ENCODE results near the gene ASB13. TPM values are rescaled to one million over a fixed set of nuclear protein-coding genes. Genes with fewer than 3 reads are reported as not detected.

The ASB13 gene
- total and polyA plus RNA-seq, 8 donors: 8.7 to 22.2 (median 11.8) TPM

DNA sequence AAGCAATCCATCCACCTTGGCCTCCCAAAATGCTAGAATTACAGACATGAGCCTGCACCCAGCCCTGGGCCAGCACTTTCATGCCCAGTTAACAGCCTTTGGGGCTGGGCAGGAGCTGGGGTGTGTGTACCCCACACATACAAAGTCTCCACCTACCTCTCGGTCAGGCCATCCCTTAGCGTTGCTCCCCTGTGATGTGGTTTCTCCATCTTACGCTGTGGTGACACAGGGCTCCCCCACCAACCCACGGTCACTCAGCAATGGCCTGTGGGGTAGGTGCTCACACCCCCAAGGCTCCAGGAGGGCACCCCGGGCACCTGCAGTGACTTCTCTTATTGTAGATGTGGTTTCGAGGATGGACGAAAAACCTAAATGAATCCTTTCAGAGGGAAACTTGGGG lies 58.8 kb downstream of the ASB13 start:
- no peak for ATAC-seq
- Histone ChIP-seq H3K27me3 (no peaks in the 10 kb centered on the region), H3K9me3 (no peaks in the 10 kb centered on the region), H3K36me3 (no peaks in the 10 kb centered on the region), H3K27ac (no peak overlapping the region), H3K4me1 (peaks cover 0 to 9% (median 0%) of the 10 kb centered on the region in 3 donors), H3K4me3 (no peak overlapping the region)
- no peak for FAIRE-seq
- TF ChIP-seq, protein P1, sequence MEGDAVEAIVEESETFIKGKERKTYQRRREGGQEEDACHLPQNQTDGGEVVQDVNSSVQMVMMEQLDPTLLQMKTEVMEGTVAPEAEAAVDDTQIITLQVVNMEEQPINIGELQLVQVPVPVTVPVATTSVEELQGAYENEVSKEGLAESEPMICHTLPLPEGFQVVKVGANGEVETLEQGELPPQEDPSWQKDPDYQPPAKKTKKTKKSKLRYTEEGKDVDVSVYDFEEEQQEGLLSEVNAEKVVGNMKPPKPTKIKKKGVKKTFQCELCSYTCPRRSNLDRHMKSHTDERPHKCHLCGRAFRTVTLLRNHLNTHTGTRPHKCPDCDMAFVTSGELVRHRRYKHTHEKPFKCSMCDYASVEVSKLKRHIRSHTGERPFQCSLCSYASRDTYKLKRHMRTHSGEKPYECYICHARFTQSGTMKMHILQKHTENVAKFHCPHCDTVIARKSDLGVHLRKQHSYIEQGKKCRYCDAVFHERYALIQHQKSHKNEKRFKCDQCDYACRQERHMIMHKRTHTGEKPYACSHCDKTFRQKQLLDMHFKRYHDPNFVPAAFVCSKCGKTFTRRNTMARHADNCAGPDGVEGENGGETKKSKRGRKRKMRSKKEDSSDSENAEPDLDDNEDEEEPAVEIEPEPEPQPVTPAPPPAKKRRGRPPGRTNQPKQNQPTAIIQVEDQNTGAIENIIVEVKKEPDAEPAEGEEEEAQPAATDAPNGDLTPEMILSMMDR (IDR thresholded peaks at IDR 0.05): no peak
- 92 to 95% methylated on average over 7 of the region's 7 CpGs for WGBS, 2 donors
- intact Hi-C loops (cut with DNase I): loop anchor here in 1 of 3 donors (10.0 kb wide), 1 partner anchor 143 kb away; no protein-coding TSS in a partner anchor
- DNase-seq: no peak

DNA sequence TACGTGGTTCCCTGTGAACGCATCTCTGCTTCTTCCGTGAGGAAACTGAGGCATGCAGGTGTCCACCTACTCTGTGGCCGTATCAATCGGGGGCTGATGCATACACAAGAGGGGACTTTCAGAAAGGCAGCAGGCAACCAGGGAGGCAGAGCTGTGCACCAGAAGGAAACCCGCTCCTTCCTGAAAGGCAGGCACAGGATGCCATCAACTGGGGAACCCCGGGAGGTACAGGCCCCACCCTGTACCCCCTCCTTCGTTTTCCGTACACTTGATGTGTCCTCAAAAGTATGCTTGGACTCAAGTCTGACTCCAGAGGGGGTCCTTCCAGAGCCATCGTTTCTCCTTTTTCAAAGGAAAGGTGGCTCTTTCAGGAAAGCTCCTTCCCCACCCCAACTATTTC lies 59.5 kb downstream of the ASB13 start:
- H3K9me3 ChIP-seq: no peaks in the 10 kb centered on the region
- no peaks in the 10 kb centered on the region for H3K36me3 ChIP-seq
- intact Hi-C loops (cut with DNase I): loop anchor here in 1 of 3 donors (10.0 kb wide), 1 partner anchor 142 kb away; no protein-coding TSS in a partner anchor
- no peak overlapping the region for H3K4me3 ChIP-seq
- no peak for DNase-seq
- no peak overlapping the region for H3K27ac ChIP-seq
- H3K4me1 ChIP-seq: peaks cover 0 to 9% (median 0%) of the 10 kb centered on the region in 3 donors
- WGBS, 2 donors: 68 to 71% methylated on average over 10 of the region's 10 CpGs
- H3K27me3 ChIP-seq: no peaks in the 10 kb centered on the region
- no peak for FAIRE-seq
- no peak for ATAC-seq
- TF ChIP-seq, protein P1 (IDR thresholded peaks at IDR 0.05): no peak

- TF ChIP-seq, protein P1 (IDR thresholded peaks at IDR 0.05): no peak
- 90 to 91% methylated on average over 8 of the region's 8 CpGs for WGBS, 2 donors
- intact Hi-C loops (cut with DNase I): loop anchor here in 1 of 3 donors (10.0 kb wide), 1 partner anchor 142 kb away; no protein-coding TSS in a partner anchor
- no peak overlapping the region for H3K27ac ChIP-seq
- no peak overlapping the region for H3K4me3 ChIP-seq
- no peaks in the 10 kb centered on the region for H3K27me3 ChIP-seq
- peaks cover 0 to 9% (median 0%) of the 10 kb centered on the region in 3 donors for H3K4me1 ChIP-seq
- no peaks in the 10 kb centered on the region for H3K36me3 ChIP-seq
- no peak for DNase-seq
- H3K9me3 ChIP-seq: no peaks in the 10 kb centered on the region
- FAIRE-seq: no peak
- ATAC-seq: no peak
Observed at GRCh38 chr10:5606321-5606720, 60.1 kb downstream of the ASB13 start.

- H3K4me3 ChIP-seq: no peak overlapping the region
- DNase-seq (no peak), ATAC-seq (no peak), FAIRE-seq (no peak)
- peaks cover 0 to 2% (median 0%) of the 10 kb centered on the region in 3 donors for H3K4me1 ChIP-seq
- TF ChIP-seq, protein P1 (IDR thresholded peaks at IDR 0.05): no peak
- 86 to 93% methylated on average over 7 of the region's 7 CpGs for WGBS, 2 donors
- no peaks in the 10 kb centered on the region for H3K9me3 ChIP-seq
- intact Hi-C loops (cut with DNase I): loop anchor here in 1 of 3 donors (10.0 kb wide), 1 partner anchor 140 kb away; no protein-coding TSS in a partner anchor
- H3K27ac ChIP-seq: no peak overlapping the region
- no peaks in the 10 kb centered on the region for H3K27me3 ChIP-seq
- H3K36me3 ChIP-seq: no peaks in the 10 kb centered on the region
Observed at GRCh38 chr10:5604961-5605360, 61.4 kb downstream of the ASB13 start.

GRCh38 chr10:5604236-5604925 lies 62.0 kb downstream of the ASB13 start:
- Histone ChIP-seq H3K9me3 (no peaks in the 10 kb centered on the region), H3K36me3 (no peaks in the 10 kb centered on the region), H3K4me3 (no peak overlapping the region), H3K27ac (no peak overlapping the region), H3K27me3 (no peaks in the 10 kb centered on the region), H3K4me1 (no peaks in the 10 kb centered on the region)
- no peak for DNase-seq
- no peak for FAIRE-seq
- TF ChIP-seq, protein P1 (IDR thresholded peaks at IDR 0.05): no peak
- 93 to 95% methylated on average over 9 of the region's 9 CpGs for WGBS, 2 donors
- intact Hi-C loops (cut with DNase I): loop anchor here in 1 of 3 donors (10.0 kb wide), 1 partner anchor 140 kb away; no protein-coding TSS in a partner anchor
- ATAC-seq: no peak

Measured in pancreas (tissue), 10 donors.